Activated CD8-positive, alpha-beta memory T cell treated with anti-CD3 and anti-CD28 coated beads for 48 hours (primary cell): Measurements from ENCODE around the gene ZNF451.

Source experiments
- DNase-seq, 3 experiments: peaks; one replicate each; pipeline ENCODE4 v3.0.0-alpha.2; 2020; ENCODE audit warnings: low read depth in 2 of 3, low spot score in 2 of 3

The ZNF451 gene

DNA sequence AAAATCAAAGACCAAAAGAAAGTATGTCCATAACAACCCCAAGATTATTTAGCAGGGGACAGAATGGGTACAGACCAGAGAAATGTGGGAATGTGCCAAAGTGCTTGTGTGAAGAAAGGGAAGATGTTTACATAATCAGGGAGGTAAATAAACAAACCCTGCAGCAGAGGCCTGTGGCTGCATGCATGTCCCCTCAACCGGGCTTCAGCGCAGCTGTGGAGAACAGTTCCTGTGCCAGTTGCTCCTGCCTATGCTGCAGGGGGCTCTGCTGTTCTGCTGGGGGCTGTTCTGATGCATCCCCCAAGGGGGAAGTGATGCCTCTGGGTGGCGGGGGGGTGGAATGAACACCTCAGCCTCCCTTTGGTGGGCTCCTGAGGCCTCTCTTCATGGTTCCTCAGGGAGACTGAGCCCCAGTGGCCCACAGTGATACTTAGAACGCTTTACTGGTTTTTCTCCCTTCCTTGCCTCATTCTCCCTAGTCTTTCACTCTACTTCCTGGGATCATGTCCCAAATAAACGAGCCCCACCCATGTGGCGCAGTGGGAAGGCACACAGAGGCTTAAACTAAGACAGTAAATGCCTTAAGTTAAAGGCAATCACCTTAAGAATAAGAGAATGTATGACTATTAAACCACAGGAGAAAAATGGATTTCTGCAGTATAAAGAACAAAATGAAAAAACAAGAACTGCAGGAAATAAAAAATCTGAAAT is 109.1 kb downstream of the ZNF451 start:
- DNase-seq, result no peak

DNA sequence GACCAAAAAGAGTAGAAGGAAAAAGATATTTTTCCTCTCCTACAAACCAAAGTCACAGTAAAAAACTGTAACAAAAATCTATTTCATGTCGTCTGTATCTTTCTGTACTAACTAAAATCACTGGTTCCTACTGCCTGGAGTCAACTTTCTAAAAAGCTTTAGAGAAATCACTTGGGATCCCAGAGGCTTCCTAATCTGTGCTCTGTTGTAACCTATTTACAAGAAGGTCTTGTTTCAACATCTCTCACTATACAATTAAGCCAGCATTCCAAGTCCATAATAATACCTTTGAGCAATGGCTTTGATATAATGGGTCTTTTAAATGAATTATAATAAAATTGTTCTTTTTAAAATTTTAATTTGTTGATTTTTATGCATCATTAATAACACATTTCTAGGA is 111.7 kb downstream of the ZNF451 start:
- DNase-seq, result no peak

DNA sequence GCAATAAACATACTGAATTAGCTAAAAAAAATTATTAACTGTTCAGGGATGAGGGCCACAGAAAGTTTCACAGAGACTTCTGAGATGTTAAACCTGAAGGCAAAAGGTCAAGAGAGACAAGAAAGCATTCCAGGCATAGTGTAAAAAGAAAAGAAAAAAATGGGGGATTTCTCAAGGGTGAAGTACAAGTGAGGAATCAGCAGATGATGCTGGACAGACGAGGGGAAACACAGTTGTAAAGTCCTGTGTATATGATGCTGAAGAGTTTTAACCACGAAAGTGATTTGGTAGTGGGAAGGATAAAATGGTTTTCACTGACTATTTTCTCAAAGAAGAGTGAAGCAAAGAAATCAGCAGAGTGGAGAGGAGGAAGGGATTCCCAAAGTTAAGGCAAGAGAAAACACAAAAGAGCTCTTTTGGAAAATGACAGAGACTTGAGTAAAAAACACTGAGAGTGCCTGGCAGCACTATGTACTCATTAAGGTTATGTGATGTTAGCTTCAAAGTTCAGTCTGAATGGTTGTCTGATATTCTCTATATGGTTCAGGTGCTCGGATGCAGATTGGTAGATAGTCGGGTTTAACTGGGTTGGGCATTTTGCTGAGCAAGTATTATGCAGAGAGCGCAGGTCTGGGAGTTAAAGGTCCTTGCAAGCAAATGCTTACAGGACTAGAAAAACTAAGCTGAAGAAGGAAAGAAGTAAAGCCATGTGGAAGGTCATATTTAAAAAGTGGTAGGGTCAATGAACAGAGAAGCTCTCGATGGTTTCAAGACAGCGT is 115.8 kb downstream of the ZNF451 start:
- no peak for DNase-seq

DNA sequence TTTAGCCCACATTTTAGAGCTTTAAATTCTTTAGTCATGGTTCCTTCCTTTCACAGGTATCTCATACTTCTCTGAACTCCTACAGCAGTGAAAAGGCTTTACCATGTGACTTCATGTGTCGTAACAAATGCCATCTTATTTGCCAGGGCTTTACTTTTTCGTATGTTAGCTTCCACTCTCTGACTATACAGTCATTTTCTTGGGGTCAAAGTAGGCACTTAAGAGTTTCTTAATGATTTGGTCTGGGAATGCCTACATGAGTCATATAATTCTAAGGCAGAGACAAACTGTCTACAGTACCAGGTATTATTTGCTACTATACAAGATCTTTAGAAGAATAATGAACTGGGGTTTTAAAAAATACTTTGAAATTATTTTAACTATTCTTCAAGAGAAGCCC is 117.2 kb downstream of the ZNF451 start:
- no peak for DNase-seq

DNA sequence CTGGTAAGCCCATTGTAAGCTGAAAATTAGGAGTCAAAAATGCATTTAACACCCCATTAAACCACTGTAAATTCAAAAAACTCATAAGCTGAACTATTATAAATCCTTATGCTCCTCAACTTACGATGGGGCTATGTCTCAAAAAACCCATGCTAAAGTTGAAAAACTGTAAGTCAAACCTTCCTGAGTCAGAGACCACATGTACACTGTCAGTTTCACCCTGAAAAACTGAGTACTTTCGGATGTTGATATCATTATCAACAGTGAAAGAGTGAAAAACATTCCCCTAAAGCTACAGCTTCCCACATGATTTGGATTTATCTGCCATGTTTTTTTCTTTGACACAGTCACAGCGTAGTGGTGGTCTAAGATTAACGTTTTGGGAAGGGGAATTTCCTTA is 117.9 kb downstream of the ZNF451 start:
- DNase-seq, result no peak

DNA sequence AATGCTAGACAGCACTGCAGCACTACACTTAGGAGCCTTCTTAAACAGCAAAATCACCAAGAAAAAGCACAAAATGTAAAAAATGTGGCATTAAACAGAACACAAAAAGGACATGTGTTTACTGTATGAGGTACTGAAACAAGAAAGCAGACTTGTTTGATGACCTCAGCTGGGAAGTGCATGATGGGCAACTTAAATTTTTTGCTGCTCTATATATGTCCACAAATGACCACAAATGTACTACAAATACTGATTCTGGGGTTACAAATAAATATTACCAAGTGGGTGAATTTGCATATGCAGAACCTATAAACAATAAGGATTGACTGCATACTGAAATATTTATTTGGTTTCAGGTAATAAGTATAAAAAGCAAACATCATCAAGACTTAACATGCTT is 119.0 kb downstream of the ZNF451 start:
- DNase-seq, result no peak

DNA sequence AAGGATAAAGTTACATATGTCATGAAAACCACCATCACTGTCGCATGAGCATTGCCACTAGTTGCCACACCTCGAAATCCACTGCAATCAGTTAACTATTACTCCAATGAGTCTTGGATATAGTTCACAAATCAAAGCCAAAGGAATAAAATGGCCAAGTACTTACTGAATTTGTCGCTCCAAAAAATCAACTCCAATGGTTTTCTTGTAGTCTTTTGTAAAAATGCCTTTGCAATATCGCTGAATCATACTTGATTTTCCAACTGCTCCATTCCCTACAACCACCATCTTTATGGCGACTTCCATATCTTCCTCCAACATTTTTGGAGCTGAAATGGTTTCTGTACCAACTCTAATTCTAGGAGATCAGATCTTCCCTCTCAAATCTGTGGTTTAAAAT is 120.1 kb downstream of the ZNF451 start:
- no peak for DNase-seq

DNA sequence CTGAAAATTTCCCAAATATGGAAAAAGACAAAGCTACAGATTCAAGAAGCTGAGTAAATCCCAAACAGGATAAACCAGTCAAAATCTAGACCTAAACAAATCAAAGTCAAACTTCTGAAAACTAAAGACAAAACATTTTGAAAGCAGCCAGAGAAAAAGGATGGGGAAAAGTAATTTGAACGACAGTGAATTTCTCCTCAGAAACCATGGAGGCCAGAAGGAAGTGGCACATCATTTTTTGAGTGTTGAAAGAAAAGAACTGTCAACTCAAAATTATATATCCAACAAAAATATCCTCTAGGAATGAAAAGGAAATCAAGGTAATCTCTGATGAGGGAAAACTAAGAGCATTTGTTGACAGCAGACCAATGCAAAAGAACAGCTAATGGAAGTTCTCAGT is 125.3 kb downstream of the ZNF451 start:
- no peak for DNase-seq

DNA sequence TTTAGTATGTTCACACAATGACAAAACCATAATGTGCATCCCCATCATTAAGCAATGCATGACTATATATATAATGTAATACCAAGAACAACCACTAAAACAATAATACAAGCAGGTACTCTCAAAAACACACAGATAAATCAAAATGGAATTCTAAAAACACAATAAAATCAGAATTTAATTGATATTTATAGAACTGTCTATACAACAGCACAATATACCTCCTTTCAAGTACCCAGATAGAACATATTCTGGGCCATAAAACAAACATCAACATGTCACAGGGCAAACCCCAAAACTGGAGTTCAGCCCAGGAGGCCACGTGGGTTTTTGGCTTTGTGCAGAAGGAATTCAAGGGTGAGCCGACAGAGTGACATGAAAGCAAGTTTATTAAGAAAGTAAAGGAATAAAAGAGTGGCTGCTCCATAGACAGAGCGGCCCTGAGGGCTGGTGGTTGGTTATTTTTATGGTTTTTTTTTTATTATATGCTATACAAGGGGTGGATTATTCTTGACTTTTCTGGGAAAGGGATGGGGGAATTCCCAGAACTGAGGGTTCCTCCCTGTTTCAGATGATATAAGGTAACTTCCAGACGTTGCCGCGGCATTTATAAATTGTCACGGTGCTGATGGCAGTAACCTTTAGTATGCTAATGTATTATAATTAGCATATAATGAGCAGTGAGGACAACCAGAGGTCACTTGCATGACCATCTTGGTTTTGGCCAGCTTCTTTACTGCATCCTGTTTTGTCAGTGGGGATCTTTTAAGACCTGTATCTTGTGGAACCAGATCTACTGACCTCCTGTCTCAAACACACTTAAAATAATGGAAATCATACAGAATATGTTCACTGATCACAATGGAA is 126.5 kb downstream of the ZNF451 start:
- no peak for DNase-seq

DNA sequence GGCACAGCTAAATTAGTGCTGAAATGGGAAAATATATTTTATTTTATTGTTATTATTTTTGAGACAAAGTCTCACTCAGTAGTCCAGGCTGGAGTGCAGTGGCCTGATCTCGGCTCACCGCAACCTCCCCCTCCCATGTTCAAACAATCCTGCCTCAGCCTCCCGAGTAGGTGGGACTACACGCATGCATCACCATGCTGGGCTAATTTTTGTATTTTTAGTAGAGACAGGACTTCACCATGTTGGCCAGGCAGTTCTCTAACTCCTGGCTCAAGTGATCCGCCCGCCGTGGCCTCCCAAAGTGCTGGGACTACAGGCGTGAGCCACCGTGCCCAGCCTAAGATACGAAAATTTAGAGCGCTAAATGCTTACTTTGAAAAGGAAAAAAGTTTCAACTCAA is 127.3 kb downstream of the ZNF451 start:
- no peak for DNase-seq
